Activated CD8-positive, alpha-beta memory T cell treated with anti-CD3 and anti-CD28 coated beads for 4 hours (primary cell): ENCODE measurements around the gene AUH.
"Not testable (repeated sequence)": the region's sequence is repeated elsewhere in the genome, so short reads cannot be mapped to it uniquely, and the experiment has no call there.

Experiments used
- DNase-seq, 2 donors: peaks; one replicate each; pipeline ENCODE4 v3.0.0-alpha.2; 2020; ENCODE audit warnings: low read depth in 2 of 2

The AUH gene

DNA sequence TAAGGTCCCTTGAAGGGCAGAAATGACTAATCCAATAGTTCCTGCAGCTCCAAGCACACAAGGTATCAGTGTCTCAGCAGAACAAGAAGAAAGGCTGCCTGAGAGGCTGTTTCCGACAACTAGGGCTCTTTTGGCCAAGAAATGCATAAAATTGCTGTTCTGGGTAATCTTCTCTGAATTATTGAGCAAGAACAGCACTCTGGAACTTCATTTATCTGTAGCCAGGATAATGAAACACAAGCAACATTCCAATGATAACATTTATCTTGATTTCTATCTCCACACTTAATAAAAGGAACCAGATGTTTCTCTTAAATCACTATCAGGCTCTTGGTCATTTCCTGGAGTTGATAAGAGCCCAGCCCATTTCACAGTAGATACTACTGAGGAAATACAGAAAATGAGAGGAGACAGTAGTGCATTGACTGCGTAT, 17.0 kb upstream of the AUH start:
- DNase-seq = no peak

DNA sequence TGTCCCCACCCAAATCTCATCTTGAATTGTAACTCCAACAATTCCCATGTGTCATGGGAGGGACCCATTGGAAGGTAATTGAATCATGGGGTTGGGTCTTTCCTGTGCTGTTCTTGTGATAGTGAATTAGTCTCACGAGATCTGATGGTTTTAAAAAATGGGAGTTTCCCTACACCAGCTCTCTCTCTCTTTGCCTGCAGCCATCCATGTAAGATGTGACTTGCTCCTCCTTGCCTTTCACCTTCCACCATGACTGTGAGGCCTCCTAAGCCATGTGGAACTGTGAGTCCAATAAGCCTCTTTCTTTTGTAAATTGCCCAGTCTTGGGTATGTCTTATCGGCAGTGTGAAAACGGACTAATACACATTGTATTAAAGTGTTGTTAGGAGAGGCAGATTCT, 16.3 kb upstream of the AUH start:
- not testable (repeated sequence) for DNase-seq

DNA sequence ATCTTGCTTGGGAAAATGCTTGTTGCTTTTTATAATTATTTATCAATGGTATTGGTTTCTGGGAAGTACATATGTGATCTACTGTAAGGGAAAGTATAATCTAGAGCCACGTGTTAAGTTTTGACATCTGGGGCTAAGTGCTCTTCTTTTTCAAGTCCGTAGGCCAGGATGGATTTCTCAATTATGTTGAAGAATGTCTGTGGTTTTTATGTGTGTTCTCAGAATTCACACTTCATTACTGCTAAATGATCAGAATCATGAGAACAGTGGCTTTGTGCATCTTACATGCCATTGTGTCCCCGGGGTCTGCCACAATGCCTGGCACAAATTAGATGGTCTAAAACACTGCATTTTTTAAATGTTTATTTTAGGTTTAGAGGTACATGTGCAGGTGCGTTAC, 14.5 kb upstream of the AUH start:
- DNase-seq = no peak

DNA sequence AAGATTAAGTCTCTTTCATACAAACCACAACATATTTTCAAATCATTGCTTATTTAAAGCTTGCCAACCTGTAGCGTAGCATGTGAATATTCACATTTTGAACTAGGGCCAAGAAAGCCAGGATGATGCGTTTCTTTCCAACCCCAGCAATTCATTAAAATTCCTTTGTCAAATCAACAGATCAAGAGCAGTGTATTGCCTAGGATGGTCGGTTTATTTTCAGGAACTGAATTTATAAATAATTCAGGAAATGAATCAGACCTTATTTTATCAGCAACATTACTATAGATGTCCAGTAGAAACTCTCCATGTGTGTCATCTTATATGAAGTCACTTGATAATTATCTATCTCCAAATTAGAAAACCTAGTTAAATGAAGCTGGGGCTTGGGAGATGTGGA, 13.2 kb upstream of the AUH start:
- DNase-seq = no peak

DNA sequence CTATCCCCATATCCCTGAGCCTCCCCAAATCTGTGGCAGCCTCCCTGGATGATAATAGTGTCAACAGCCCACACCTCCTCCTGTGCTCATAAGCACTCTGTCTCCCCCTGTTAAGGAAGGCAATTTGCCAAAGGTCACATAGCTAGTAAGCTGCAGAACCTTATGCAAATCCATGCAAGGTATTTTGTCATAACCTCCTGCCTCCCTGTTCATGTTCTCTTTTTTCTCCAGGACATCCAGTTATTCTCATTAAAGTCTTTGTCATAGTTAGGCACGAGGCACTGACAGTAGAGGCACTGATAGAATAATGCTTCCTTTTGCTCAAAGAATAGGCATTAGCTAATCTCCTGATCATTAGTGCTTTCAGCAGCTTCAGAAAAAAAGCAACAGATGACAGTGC, 10.2 kb upstream of the AUH start:
- no peak for DNase-seq

DNA sequence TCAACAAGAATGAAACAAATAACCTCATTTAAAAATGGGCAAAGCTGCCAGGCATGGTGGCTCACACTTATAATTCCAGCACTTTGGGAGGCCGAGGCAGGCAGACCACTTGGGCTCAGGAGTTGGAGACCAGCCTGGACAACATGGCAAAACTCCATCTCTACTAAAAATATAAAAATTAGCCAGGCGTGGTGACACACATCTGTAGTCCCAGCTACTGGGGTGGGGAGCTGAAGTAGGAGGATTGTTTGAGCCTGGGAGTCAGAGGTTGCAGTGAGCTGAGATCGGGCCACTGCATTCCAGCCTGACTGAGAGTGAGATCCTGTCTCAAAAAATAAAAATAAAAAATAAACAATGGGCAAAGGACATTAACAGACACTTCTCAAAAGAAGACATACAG, 8.3 kb upstream of the AUH start:
- not testable (repeated sequence) for DNase-seq

DNA sequence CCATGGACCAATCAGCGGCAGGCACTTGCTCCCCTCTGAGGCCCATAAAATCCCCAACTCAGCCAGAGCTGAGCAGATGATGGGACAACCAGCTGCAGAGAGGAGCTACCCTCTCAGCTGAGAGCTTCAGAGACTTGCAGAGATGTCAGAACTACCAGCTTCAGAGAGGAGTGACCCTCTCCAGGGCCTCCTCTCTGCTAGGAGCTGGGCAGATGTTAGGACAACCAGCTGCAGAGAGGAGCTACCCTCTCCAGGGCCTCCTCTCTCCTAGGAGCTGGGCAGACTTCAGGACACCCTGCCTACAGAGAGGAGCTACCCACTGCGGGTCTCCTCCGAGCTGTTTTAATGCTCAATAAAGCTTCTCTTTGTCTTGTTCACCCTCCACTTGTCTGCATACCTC, 3.0 kb upstream of the AUH start:
- DNase-seq = no peak

DNA sequence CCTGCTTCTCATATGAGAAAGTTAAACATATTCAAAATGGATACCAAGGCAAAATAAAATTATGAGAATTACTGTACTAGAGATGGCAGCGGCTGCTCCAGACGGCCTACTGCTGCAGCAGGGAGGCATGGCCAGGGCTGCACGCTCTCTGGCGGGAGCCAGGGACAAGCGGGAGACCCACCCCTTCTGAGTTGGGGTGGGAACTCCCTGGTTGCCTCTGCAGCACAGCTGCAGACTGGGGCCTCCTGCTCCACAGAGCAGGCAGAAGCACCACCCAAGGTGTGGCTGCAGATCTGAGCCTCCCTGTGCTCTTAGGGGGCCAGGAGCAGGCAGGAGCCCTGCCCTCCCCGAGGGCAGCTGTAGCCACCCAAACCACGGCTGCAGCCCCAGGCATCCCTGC, 2.3 kb upstream of the AUH start:
- DNase-seq = no peak

DNA sequence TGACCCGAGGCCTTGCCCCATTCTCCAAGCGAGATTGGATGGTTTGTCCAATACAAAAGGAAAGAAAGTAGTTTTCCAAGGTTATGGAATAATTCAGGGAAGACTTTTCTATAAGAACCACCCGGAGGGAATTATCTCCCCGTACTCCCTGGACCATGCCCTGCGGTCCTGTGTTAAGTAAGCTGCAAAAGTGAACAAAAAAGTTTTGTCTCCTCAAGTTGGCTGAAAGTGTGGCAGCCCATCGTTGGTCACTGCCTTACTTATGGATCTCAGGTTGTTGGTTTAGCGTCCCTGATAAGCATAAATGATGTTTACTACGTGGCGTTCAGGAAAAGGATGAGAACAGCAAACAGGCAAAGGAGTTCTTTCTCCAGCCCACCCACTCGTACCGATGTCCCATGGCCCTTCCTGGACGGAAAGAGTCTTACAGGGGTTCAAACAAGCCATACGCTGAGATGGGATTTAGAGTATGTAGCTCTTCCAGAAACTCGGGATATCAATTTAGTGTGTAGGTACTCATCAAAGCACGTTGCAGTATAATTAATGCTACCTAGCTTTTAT, 413 bp upstream of the AUH start:
- no peak for DNase-seq

DNA sequence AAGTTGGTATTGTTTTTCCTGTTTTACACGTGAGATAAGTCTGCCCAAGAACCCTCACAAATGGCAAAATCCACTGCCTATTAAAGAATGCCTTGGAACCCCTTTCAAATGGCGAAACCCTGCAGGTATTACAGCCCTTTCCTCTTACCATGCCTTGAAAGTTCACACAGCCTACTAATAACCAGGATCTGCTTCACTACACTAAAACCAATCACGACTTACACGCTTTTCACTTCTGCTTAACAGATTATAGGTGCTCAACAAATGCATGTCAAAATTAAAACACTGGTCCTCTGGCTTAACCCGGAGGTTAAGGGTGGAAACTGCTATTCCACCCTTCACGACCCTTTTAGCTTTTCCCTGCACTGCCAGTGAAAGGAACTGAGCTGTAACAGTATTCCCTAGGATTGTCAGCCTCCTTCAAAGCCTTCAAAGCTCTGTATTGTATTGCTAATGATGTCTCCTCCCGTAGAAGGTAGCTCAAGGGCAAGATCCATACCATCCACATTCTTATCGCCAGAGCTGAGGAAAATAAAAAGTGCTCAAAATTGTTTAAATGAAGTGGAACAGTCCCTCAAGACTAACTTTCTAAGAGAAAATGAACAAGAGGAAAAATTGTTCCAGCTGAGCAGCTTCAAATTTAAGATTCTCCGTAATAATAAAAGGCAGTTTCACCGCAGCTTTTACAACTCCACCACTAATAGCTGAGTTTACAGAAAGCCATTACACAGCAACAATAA, 997 bp downstream of the AUH start:
- no peak for DNase-seq

DNA sequence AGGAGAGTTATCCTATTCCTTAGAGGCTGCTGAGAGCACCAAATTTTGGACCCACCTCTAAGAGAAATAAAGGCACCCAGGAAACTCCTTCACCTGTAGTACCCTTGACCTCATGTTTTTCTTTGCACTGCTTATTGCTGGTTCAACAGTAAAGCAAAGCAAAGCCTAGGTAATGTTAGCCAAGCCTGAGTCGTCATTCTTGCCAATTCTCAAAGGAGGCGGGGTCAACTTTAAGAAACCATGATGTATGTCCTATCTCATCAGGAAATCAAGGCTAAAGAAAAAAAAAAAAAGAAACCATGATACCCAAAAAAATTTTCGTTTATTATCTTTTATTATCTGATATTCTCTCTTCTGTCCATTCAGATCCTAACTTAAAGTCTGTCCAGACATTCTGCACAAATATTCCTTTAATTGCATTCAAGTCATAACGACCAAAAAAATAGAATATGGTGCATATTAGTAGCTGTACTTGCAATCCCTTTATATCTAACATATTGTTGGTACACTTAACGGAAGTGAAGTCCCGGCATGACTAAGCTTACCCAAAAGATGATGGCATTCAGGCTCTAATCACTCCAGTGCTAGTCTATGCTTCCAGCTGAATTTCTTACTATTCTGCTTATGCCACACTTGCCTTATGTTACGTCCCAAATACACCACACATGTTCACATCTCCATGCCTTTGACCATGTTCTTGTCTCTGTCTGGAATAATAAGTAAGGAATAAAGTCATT, 1.8 kb downstream of the AUH start:
- DNase-seq = no peak

DNA sequence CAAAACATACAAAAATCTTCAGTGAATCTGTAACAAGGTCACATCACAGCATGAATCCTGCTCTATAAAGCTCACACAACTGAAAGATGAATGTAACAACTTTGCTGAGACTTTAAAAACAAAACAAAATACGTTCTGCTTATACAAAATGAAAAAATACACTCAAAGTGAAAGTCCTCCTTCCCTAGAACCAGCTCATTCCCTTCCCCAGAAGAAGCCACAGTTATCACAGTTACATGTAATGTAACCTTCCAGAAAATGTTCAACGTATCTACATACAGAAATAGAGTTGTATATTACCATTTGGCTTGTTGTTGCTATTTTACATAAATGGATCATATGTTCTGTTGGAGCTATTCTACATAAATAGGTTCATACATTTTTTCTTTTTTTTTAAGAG, 2.6 kb downstream of the AUH start:
- no peak for DNase-seq

DNA sequence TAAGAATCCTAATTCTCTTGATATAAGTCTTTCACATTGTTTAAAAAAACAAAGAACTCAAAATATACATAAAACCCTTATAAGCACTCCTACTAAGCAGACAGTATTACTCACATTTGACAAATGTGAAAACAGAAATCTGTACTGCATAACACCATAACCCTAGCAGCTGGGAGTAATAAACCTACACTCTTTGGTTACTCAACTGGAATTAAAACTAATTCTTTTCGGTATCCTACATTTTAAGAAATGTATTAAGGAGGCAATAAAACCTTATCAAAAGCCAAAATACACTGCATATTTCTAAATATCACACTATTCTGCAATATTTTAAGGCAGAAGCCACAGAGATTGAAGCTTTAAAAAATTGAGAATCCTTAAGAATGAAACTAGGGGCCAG, 6.8 kb downstream of the AUH start:
- DNase-seq = no peak

DNA sequence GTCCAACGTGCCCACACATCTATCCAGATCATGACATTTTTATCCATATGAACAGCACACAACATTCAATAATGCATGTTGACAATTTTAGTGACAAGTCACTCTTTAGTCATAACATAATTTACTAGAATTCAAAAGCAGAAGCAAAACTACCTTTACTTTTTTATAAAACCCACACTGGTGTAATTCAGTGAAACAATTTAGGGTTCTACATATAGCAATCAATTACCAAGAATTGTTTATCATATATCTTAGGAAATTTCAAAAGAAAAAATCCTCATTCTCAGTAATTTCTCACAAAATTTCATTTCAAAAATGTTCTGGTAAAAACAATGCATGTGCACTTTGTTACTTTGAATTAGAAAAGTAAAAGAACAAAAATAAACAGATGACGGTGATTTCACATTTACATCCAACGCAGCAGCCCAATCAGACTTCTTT, 12.6 kb downstream of the AUH start:
- DNase-seq = no peak

DNA sequence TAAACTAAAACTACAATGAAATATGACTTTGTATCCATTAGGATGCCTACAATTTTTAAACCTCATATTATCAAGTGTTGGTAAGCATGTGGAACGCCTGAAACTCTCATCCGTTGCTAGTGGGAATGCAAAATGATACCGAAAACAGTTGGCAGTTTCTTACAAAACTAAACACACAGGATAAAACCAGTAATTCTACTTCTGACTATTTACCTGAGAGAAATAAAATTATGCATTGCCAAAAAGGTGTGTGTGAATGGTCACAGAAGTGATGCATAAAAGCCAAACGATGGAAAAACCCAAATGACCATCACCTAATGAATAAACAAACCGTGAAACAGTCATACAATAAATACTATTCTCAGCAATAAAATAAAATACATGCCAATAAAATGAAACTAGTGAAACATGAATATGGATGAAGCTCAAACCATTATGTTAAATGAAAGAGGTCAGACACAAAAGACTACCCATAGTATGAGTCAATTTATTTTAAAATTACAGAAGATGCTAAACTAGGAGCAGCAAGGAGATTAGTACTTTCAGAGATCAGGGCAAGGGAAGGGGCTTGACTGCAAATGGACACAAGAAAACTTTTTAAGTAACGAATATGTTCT, 13.4 kb downstream of the AUH start:
- DNase-seq = no peak

DNA sequence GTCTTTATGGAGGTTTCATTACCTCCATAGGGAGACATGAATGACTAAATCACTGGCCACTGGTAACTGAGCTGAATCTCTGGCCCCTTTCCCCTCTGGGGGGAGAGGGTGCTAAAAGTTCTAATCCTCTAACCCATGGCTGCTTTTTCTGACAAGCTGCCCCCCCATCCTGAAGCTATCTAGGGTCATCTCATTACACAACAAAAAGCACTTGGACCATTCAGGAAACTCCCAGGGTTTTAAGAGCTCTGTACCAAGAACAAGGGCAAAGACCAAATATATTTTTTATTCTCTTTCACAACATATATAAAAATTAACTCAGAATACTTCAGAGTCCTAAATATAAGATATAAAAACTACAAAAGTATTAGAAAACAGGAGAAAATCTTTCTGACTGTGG, 14.3 kb downstream of the AUH start:
- no peak for DNase-seq

DNA sequence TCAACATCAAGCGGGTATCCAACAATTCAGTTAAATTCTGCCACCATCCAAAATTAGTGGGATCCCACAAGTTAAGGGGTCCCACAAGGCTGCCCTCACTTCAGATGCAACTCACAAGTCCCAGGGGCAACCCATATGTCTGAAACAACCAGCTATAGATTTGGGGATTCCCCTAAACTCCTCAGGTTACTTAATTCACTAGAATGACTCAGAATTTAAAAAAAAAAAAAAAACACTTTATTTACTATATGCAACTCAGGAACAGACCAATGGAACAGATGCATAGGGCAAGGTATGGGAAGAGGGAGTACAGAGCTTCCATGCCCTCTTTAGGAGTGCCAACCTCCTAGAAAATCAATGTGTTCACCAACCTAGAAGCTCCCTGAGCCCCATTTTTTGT, 15.1 kb downstream of the AUH start:
- DNase-seq = no peak

DNA sequence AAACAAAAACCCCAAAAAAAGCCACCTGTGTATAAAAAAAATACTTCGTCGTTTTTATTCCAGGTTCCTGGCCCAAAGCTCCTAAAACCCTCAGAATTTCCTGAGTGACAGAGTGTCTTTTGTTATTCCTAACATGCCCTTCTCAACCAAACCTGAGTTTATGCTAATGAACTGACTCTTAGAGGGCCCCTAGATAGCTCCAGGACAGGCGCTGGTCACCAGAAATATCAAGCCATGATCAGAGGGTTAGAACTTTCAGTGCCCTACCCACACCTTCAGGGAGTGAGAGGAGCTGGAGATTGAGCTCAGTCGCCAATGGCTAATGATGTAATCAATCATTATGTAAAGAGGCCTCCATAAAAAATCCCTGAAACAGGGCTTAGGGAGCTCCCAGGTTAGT, 15.7 kb downstream of the AUH start:
- no peak for DNase-seq

DNA sequence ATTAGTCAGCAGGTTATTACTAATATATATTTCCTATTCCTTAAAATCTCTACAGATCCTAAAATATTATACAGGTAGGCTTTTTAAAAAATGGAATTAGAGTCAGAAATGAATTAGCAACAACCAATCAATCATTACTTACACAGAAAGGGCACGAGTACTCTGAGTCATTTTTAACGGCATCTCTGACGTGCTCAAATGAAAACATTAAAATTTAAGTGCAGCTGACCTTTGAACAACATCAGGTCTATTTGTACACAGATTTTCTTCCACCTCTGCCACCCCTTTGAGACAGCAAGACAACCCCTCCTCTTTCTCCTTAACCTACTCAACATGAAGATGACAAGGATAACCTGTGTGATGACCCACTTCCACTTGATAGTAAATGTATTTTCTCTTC, 19.1 kb downstream of the AUH start:
- DNase-seq = no peak

DNA sequence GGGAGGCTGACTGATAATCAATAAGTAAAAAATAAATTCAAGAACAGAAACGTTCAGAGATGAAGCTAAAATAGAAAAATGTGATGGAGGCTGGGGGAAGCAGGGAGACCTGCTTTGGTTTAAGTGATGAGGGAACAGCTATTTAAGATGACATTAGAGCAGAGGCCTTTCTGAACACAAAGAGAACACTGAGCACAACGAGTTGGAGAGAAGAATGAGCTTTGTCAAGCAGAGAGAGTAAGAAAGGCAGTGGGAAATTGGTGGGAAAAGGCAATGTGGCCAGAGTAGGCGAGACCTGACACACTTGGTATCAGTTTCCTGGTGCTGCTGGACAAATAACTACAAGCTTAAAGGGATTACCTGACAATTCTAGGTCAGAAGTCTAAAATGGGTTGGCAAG, 20.0 kb downstream of the AUH start:
- no peak for DNase-seq

DNA sequence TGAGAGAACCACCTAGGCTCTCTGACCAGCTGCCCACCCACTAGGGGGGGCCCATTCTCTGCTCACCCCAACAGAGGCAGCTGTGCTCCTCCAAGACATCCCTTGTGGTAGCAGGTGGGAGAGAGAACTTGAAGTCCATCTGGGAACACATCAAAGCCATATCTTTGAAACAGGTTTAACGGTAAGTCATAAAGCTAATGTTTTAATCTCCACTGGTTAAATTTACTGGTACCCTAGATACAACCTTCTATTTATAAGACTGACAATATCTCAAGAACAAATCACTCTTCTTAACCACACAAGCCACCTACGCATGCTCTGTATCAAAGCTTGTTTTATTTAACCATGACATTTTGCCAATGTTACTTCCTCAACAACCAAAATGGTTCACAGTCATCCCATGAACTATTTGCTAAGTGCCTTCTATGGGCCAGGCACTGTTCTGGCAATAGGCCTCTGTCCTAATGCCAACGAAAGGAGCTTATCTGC, 20.4 kb downstream of the AUH start:
- no peak for DNase-seq

DNA sequence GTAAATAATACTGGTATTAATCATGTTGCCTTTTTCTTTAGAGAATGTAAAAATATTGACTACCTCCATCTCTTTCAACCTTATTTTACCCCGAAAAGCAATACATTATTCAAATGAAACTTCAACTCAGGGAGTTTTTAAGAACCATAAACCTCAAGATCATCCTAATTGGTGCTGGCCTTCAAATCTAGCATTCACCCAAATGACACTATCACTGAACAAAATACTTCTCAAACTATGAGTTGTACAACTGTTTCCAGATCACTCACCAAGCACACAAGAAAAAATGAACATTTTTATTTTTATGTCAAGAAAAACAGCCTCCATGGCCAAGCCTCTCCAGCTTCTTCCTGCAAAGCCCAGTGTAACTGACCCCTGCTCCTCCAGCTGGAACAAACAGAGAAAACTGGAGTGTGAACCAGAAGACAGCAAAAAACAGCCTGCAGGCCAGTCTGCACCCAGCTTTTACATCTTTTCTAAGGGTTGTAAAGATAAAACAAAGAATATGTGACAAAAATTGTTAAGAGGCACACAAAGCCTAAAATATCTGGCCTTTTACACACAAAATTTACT, 21.2 kb downstream of the AUH start:
- DNase-seq = no peak
